ENCODE results near the gene GUCY1B1. TPM values are rescaled to one million over a fixed set of nuclear protein-coding genes. Genes with fewer than 3 reads are reported as not detected.

The GUCY1B1 gene
- polyA plus RNA-seq, 3 donors, result 0.60 to 0.89 (median 0.72) TPM

DNA sequence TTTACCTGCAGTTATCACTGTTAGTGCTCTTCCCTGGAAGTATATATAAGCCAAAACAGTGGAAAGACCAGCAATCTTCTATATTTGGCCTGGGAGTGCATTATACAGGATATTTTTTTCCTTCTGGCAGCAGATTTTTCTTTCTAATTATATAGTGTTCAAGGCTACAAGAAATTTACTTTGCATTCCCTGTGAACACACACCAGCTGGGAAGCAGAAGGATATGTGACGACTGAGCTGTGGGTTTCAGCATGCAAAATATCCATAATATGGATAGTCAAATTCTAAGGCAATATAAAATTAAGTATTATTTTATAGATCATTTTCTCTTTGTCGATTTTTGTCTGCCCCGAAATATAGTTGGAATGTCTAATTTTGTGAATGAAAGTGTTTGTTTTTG is 31.2 kb downstream of the GUCY1B1 start:
- no peaks in the 10 kb centered on the region for H3K27me3 ChIP-seq (ENCODE audit: control insufficient read depth in 2 of 2, insufficient read depth in 2 of 2, low read length in 2 of 2)
- H3K27ac ChIP-seq (ENCODE audit: low read depth in 1 of 2, low read length in 2 of 2), result no peak overlapping the region
- no peaks in the 10 kb centered on the region for H3K9me3 ChIP-seq (replicated peaks in 1 of 2; ENCODE audit: control insufficient read depth in 1 of 2, insufficient read depth in 1 of 2, low read length in 2 of 2)
- H3K4me3 ChIP-seq (replicated peaks in 1 of 3; ENCODE audit: low read depth in 2 of 3, low read length in 3 of 3), result no peak overlapping the region
- no peak for DNase-seq
- H2AFZ ChIP-seq (ENCODE audit: insufficient read depth, low read depth, low read length, poor library complexity, severe bottlenecking), result no peak overlapping the region
- no peak overlapping the region for H3K27ac Mint-ChIP-seq
- no CpG with 5 or more reads among the region's 3 CpGs for WGBS (ENCODE audit: insufficient coverage)
- no peaks in the 10 kb centered on the region for H4K20me1 ChIP-seq (ENCODE audit: insufficient read depth, low read length)
- no peaks in the 10 kb centered on the region for H3K9me3 Mint-ChIP-seq
- no peak overlapping the region for H3K4me3 Mint-ChIP-seq
- H3K36me3 Mint-ChIP-seq, result no peaks in the 10 kb centered on the region
- no peaks in the 10 kb centered on the region for H3K36me3 ChIP-seq (replicated peaks in 1 of 2; ENCODE audit: control insufficient read depth in 1 of 2, insufficient read depth in 2 of 2, low read length in 2 of 2)
- TF ChIP-seq, protein P1, sequence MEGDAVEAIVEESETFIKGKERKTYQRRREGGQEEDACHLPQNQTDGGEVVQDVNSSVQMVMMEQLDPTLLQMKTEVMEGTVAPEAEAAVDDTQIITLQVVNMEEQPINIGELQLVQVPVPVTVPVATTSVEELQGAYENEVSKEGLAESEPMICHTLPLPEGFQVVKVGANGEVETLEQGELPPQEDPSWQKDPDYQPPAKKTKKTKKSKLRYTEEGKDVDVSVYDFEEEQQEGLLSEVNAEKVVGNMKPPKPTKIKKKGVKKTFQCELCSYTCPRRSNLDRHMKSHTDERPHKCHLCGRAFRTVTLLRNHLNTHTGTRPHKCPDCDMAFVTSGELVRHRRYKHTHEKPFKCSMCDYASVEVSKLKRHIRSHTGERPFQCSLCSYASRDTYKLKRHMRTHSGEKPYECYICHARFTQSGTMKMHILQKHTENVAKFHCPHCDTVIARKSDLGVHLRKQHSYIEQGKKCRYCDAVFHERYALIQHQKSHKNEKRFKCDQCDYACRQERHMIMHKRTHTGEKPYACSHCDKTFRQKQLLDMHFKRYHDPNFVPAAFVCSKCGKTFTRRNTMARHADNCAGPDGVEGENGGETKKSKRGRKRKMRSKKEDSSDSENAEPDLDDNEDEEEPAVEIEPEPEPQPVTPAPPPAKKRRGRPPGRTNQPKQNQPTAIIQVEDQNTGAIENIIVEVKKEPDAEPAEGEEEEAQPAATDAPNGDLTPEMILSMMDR (IDR thresholded peaks at IDR 0.05), result no peak
- H3K79me2 ChIP-seq (ENCODE audit: insufficient read depth, low read length), result no peaks in the 10 kb centered on the region
- H3K4me2 ChIP-seq (replicated peaks; ENCODE audit: extremely low read depth, low read length, poor library complexity, severe bottlenecking), result no peak overlapping the region
- no peaks in the 10 kb centered on the region for H3K27me3 Mint-ChIP-seq (ENCODE audit: low read depth in 3 of 3)
- no peaks in the 10 kb centered on the region for H3K4me1 ChIP-seq (ENCODE audit: control insufficient read depth in 1 of 2, insufficient read depth in 2 of 2, low read length in 2 of 2)
- H3K4me1 Mint-ChIP-seq, result peaks cover 2% of the 10 kb centered on the region
- no peak overlapping the region for H3K9ac ChIP-seq (ENCODE audit: insufficient read depth, low read length, poor library complexity, severe bottlenecking)
- intact Hi-C loops (cut with micrococcal nuclease), result loop anchor here (2.0 to 10.0 kb wide), 2 partner anchors 347 to 415 kb away; partner anchors contain the start of gene MAP9 (in 1 of the 2)

DNA sequence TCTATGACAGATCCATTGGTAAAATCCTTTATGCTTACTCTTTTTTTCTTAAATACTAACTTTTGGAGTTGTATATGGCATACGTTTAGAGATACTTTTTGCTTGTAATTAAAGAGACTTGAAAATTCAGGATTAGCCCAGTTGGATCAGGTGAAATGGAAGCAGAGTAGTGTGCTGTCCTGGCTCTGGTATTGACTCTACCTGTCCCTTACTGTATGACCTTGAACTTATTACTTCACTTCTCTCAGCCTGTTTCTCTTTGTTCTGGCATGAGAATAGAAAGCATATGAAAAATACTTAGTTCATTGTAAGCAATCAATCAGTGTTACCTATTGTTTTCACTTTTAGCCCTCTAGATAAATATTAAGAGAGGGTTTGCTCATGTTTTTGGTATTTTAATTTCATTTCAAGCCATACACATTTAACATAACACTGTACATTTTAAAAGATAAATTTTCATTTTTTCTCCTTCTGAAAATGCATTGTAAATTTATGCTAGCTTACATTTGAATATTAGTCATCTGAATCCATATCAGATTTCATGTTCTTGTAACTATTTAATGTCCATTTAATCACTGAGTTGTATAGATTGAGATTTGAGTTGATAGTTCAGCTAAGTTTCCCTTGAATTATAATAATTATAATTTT is 35.9 kb downstream of the GUCY1B1 start:
- no peak overlapping the region for H2AFZ ChIP-seq (ENCODE audit: insufficient read depth, low read depth, low read length, poor library complexity, severe bottlenecking)
- H3K79me2 ChIP-seq (ENCODE audit: insufficient read depth, low read length), result no peaks in the 10 kb centered on the region
- H3K4me3 ChIP-seq (replicated peaks in 1 of 3; ENCODE audit: low read depth in 2 of 3, low read length in 3 of 3), result no peak overlapping the region
- no peaks in the 10 kb centered on the region for H3K4me1 ChIP-seq (ENCODE audit: control insufficient read depth in 1 of 2, insufficient read depth in 2 of 2, low read length in 2 of 2)
- Mint-ChIP-seq H3K27me3 (ENCODE audit: low read depth in 3 of 3) (peaks cover 0 to 2% (median 0%) of the 10 kb centered on the region in 3 donors), H3K9me3 (no peaks in the 10 kb centered on the region), H3K4me1 (no peaks in the 10 kb centered on the region), H3K27ac (no peak overlapping the region), H3K36me3 (no peaks in the 10 kb centered on the region), H3K4me3 (no peak overlapping the region)
- H3K9me3 ChIP-seq (replicated peaks in 1 of 2; ENCODE audit: control insufficient read depth in 1 of 2, insufficient read depth in 1 of 2, low read length in 2 of 2), result no peaks in the 10 kb centered on the region
- no peaks in the 10 kb centered on the region for H3K36me3 ChIP-seq (replicated peaks in 1 of 2; ENCODE audit: control insufficient read depth in 1 of 2, insufficient read depth in 2 of 2, low read length in 2 of 2)
- no peak overlapping the region for H3K27ac ChIP-seq (ENCODE audit: low read depth in 1 of 2, low read length in 2 of 2)
- TF ChIP-seq, protein P1 (IDR thresholded peaks at IDR 0.05), result no peak
- no peak overlapping the region for H3K9ac ChIP-seq (ENCODE audit: insufficient read depth, low read length, poor library complexity, severe bottlenecking)
- H4K20me1 ChIP-seq (ENCODE audit: insufficient read depth, low read length), result no peaks in the 10 kb centered on the region
- H3K27me3 ChIP-seq (ENCODE audit: control insufficient read depth in 2 of 2, insufficient read depth in 2 of 2, low read length in 2 of 2), result no peaks in the 10 kb centered on the region
- intact Hi-C loops (cut with micrococcal nuclease), result no loop called here
- no peak overlapping the region for H3K4me2 ChIP-seq (replicated peaks; ENCODE audit: extremely low read depth, low read length, poor library complexity, severe bottlenecking)
- no peak for DNase-seq
- no CpG with 5 or more reads among the region's 1 CpG for WGBS (ENCODE audit: insufficient coverage)

All from CD14-positive monocyte (primary cell).